Measurements from ENCODE around the gene KRT23.

- TF ChIP-seq CTCF (IDR thresholded peaks at IDR 0.05) (no peak), POLR2A (IDR thresholded peaks at IDR 0.05) (no peak)
Measured at GRCh38 chr17:40962059-40962561, 24.7 kb upstream of the KRT23 start.
